ENCODE results near the gene GMNC. TPM values are rescaled to one million over a fixed set of nuclear protein-coding genes. Genes with fewer than 3 reads are reported as not detected.

GMNC gene
- total RNA-seq, 1 experiment from 2014 or later, result not detected

- Mint-ChIP-seq H3K9me3 (ENCODE audit: unreplicated experiment) (no peaks in the 10 kb centered on the region), H3K4me3 (ENCODE audit: unreplicated experiment) (no peak overlapping the region), H3K36me3 (ENCODE audit: insufficient read depth, unreplicated experiment) (no peaks in the 10 kb centered on the region), H3K4me1 (ENCODE audit: insufficient read depth, unreplicated experiment) (peaks cover 21% of the 10 kb centered on the region), H3K27me3 (ENCODE audit: insufficient read depth, unreplicated experiment) (no peaks in the 10 kb centered on the region), H3K27ac (ENCODE audit: low read depth, unreplicated experiment) (peak overlapping the region; percentile 0)
- intact Hi-C loops (cut with micrococcal nuclease), result no loop called here
- ChIA-PET CTCF (interaction anchor here (2.5 kb wide), 1 partner anchor 13 kb away, joined by 10 read pairs; no protein-coding TSS in a partner anchor), POLR2A (interaction anchor here (0.7 kb wide), 2 partner anchors 11 to 551 kb away, joined by 3 read pairs; no protein-coding TSS in a partner anchor)
- BruUV-seq (replicated peaks), result no TSS peak
- DNase-seq (ENCODE audit: unreplicated experiment), result peak; percentile 80
- TF ChIP-seq CTCF (IDR thresholded peaks at IDR 0.05; ENCODE audit: unreplicated experiment), result no peak
These were observed 37.0 kb downstream of the GMNC start for GRCh38 chr3:190825386-190826016.

GRCh38 chr3:190811775-190812480 is 50.6 kb downstream of the GMNC start:
- H3K36me3 Mint-ChIP-seq (ENCODE audit: insufficient read depth, unreplicated experiment), result no peaks in the 10 kb centered on the region
- H3K4me3 Mint-ChIP-seq (ENCODE audit: unreplicated experiment), result peak overlapping the region; percentile 64
- H3K9me3 Mint-ChIP-seq (ENCODE audit: unreplicated experiment), result peaks cover 3% of the 10 kb centered on the region
- peak; percentile 76 for TF ChIP-seq CTCF (IDR thresholded peaks at IDR 0.05; ENCODE audit: unreplicated experiment)
- ChIA-PET CTCF (interaction anchor here (0.5 to 4.2 kb wide), 38 partner anchors 9 to 748 kb away, joined by 3 to 45 read pairs (median 4); partner anchors contain the start of gene GMNC), POLR2A (interaction anchor here (1.1 to 1.6 kb wide), 2 partner anchors 41 to 239 kb away, joined by 3 to 7 read pairs; no protein-coding TSS in a partner anchor)
- H3K27me3 Mint-ChIP-seq (ENCODE audit: insufficient read depth, unreplicated experiment), result no peaks in the 10 kb centered on the region
- intact Hi-C loops (cut with micrococcal nuclease), result loop anchor here (1.0 to 2.0 kb wide), 4 partner anchors 53 to 239 kb away; no protein-coding TSS in a partner anchor
- H3K4me1 Mint-ChIP-seq (ENCODE audit: insufficient read depth, unreplicated experiment), result peaks cover 12% of the 10 kb centered on the region
- DNase-seq (ENCODE audit: unreplicated experiment), result peak; percentile 84
- H3K27ac Mint-ChIP-seq (ENCODE audit: low read depth, unreplicated experiment), result peak overlapping the region; percentile 36
- no TSS peak for BruUV-seq (replicated peaks)

- Mint-ChIP-seq H3K4me3 (ENCODE audit: unreplicated experiment) (no peak overlapping the region), H3K36me3 (ENCODE audit: insufficient read depth, unreplicated experiment) (no peaks in the 10 kb centered on the region), H3K9me3 (ENCODE audit: unreplicated experiment) (no peaks in the 10 kb centered on the region), H3K27ac (ENCODE audit: low read depth, unreplicated experiment) (no peak overlapping the region), H3K27me3 (ENCODE audit: insufficient read depth, unreplicated experiment) (no peaks in the 10 kb centered on the region), H3K4me1 (ENCODE audit: insufficient read depth, unreplicated experiment) (peaks cover 12% of the 10 kb centered on the region)
- intact Hi-C loops (cut with micrococcal nuclease), result no loop called here
- POLR2A ChIA-PET, result interaction anchor here (0.6 kb wide), 1 partner anchor 56 kb away, joined by 3 read pairs; no protein-coding TSS in a partner anchor
- CTCF ChIA-PET, result interaction anchor here (0.6 to 4.2 kb wide), 22 partner anchors 14 to 1797 kb away, joined by 3 to 45 read pairs (median 4); no protein-coding TSS in a partner anchor
- no peak for DNase-seq (ENCODE audit: unreplicated experiment)
- BruUV-seq (replicated peaks), result no TSS peak
- no peak for TF ChIP-seq CTCF (IDR thresholded peaks at IDR 0.05; ENCODE audit: unreplicated experiment)
These were observed 51.5 kb downstream of the GMNC start for GRCh38 chr3:190810957-190811356.

DNA sequence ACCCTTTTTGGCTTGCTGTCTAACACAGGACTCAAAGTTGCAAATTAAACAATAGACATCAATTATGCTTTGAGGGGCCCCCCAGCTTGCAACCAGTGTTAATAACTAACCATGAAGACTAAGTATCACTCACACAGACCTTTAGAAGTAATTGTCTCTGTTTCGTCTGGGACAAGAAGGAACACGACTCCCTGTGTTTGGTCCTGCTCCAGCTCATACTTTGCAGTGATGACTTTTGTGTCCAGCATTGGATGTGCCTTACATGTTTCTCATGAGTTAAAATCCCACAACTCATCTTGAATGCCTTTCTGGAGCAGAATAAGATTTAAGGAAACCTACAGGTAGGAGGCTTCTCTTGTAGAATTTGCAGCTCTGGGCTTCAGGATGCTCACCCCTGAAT is 53.1 kb downstream of the GMNC start:
- H3K9me3 Mint-ChIP-seq (ENCODE audit: unreplicated experiment), result no peaks in the 10 kb centered on the region
- H3K27me3 Mint-ChIP-seq (ENCODE audit: insufficient read depth, unreplicated experiment), result no peaks in the 10 kb centered on the region
- no TSS peak for BruUV-seq (replicated peaks)
- DNase-seq (ENCODE audit: unreplicated experiment), result no peak
- H3K4me1 Mint-ChIP-seq (ENCODE audit: insufficient read depth, unreplicated experiment), result peaks cover 12% of the 10 kb centered on the region
- H3K27ac Mint-ChIP-seq (ENCODE audit: low read depth, unreplicated experiment), result no peak overlapping the region
- no peak overlapping the region for H3K4me3 Mint-ChIP-seq (ENCODE audit: unreplicated experiment)
- ChIA-PET CTCF (interaction anchor here (0.7 to 4.2 kb wide), 4 partner anchors 108 to 240 kb away, joined by 4 to 45 read pairs (median 9); no protein-coding TSS in a partner anchor), POLR2A (no interaction called here)
- no peaks in the 10 kb centered on the region for H3K36me3 Mint-ChIP-seq (ENCODE audit: insufficient read depth, unreplicated experiment)
- intact Hi-C loops (cut with micrococcal nuclease), result no loop called here
- TF ChIP-seq CTCF (IDR thresholded peaks at IDR 0.05; ENCODE audit: unreplicated experiment), result no peak
